ENCODE data around the gene TRUB2.

TRUB2 gene

DNA sequence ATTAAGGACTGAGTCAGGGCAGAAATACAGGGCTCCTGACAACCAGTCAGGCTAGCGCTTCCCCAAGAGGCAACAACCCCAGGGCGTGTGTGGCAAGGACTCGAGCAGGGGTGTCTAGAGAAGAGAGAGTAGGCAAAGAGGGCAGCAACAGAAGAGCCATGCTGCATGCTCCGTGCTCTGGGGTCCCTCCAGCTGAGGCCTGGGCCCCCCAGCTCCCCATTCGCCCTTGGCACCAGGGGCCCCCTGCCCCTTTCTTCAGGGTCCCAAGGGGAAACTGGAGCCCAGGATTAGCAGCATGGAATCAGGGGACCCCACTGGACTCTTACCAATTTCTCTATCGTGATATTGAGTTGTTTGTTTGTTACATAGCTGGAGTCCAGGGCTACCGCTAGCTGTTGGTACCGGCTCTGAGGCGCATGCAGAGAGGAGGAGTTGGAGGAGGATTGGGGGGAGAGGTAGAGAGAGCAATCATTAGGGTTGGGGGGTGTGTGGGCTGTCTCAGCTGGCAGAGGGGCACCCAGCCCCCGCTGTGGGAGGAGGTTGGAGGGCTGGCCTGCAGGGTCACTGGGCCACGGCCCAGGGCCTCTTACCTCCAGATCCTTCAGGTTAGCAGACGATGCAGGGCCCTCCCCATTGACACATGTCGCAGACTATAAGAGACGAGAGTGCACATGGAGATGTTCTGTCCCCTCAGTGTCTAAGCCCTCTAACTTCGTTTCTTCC is 55.2 kb downstream of the TRUB2 start:
- no peak for DNase-seq (ENCODE audit: low spot score)

DNA sequence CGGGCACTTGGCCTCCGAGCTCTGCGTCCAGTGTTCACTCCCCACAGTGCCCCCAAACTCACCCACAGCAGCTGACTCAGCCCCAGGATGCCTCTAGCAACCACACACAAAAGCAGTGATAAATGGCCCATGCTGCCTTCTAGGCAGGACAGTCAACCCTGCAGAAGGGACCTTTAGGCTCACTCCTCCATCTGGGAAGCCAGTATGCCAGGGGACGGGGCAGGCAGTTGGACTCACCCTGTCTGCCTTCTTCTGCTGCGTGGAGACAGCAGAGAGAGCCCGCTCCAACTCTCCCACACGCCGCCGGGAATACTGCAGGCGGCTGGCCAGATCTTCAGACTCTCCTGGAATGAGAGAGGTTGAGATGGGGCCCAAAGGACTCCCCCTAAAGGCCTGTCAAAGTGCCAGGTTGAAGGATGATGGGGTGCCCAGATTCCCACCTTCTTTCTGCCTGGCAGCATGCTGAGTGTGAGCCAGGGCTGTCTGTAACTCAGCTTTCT is 56.8 kb downstream of the TRUB2 start:
- no peak for DNase-seq (ENCODE audit: low spot score)

DNA sequence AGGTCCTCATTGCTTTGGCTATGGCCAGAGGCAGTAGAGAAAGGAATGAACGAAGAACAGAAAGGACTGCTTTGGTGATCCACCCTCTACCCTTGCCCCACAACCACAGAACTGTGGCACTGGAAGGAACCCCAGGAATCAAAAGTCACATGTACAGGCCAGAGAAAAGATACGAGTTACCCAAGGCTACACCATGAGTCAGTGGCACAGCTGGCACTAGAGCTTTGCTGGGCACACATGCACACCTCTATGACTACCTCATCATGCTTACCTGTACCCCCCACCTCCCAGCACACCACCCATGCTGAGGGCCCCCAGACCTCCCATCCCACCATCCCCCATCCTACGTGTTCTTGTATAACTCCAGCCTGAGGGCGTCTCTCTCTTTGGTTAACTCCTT is 59.6 kb downstream of the TRUB2 start:
- no peak for DNase-seq (ENCODE audit: low spot score)

DNA sequence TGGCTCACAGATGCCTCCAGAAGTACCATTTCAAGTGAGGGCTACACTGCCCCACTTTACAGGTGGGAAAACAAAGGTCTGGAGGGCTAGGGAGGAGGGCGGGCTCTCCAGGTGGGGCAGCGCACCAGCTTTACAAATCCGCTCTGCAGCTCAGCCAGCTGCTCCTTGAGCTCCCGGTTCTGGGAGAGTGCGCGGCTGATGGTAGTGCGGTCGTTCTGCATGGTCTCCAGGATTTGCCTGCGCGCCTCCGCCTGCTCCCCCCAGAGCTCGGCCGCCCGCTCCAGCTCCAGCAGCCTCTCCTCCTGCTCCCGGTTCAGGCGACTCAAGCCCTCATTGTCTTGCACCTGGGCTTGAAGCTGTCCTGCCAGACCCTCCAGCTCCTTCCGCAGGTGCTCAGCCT is 61.9 kb downstream of the TRUB2 start:
- no peak for DNase-seq (ENCODE audit: low spot score)

DNA sequence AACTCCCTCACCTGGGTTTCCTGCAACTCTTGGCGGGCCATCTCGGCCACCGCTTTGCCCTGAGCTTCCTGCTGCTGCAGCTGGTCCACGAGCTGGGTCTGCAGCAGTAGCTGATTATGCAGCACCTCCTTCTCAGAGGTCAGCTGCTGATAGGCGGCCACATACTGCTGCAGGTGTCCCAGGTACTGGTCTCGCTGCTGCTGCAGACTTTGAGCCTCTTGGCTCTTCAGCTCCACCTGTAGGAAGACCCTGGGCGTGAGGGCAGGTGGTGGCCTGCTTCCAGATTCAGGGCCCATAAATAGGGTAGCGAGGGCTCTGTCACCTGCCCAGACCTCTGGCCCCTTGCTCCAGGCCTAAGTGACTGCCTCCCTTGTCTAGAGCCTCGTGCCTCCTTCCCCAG is 63.1 kb downstream of the TRUB2 start:
- no peak for DNase-seq (ENCODE audit: low spot score)

DNA sequence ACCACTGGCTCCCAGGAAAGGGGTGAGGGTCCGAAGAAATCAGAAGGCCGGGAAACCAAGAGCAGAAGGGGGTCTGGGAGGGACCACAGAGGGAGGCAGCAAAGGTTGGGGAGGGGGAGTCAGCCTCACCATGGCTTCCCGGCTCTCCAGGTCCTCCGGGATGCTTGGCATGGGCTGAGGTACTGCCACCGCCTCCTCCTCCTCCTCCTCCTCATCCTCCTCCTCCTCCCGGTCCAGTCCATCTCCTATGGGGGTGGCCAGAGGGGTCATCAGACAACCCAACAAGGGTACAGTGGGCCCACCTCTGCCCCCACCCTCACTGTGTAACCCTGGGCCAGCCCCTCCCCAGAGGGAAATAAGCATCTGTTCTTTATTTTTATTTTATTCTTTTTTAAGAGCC is 63.9 kb downstream of the TRUB2 start:
- no peak for DNase-seq (ENCODE audit: low spot score)

DNA sequence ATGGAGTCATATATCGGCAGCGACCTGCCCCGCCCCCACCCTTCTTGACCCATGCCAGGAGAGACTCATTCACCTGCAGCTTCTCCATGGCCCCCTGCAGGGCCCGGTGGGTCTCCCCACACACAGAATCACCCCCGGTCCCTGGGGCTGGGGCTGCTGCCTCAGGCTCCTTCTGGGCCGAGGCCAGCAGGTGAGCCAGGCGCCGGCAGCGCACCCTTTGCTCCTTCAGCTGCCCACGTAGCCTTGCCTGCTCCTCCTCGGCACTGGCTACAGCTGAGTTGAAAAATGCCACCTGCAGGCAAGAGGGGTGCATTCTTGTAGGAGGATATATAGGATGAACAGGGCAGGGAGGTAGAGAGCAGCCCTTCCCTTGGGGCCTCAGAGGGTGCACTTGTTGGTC is 64.3 kb downstream of the TRUB2 start:
- no peak for DNase-seq (ENCODE audit: low spot score)

DNA sequence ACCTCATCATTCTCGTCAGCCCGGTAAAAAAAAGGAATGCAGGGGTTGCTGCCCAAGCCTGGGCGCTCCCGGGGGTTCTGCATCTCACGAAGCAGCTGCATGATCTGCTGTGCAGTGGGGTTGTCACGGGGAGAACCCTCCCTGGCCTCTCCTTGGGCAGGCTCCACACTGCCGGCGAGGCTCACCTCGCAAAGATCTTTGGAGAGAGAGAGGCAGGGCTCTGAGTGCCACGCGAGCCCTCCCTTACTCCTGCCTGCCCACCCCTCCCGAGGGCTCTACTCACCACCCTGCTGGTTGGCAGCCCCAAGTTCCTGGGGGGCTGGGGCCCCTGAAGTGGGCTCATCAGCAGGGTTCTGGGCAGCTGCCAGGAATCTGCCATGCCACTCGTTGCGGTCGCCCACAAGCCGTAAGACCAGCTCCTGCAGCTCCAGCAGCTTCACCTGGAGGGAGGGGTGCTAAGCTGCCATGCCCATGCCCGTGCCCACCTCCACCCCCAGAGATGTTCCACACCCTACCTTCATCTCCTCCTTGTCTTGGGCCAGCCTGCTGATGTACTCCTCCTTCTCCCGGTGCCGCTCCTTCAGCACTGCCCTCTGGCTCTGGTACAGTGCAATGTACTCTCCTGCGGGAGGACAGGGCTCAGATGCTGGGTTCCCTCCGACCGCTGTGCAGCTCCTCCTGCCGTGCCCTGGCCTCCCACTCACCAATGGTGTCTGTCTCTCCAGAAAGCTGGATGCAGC is 65.0 kb downstream of the TRUB2 start:
- DNase-seq (ENCODE audit: low spot score) = no peak
